H9 (cell line): Measurements from ENCODE around the gene GSS. TPM values are rescaled to one million over a fixed set of nuclear protein-coding genes. Genes with fewer than 3 reads are reported as not detected.

Source experiments
- DNase-seq: peaks from one replicate; pipeline ENCODE4 v3.0.0-alpha.2; 2017
- H2AFZ ChIP-seq: one replicate; pipeline ENCODE4 v1.6.1; 2013; ENCODE audit warnings: mild to moderate bottlenecking, low read length, control low read depth, moderate library complexity
- H2AK5ac ChIP-seq: 2 replicates; pipeline ENCODE4 v1.6.1; 2013; ENCODE audit warnings: low read length, control low read depth, mixed read lengths; ENCODE audit not compliant: insufficient read length
- H2BK120ac ChIP-seq: one replicate; pipeline ENCODE4 v1.6.1; 2013; ENCODE audit warnings: low read depth, mild to moderate bottlenecking, low read length, control low read depth, inconsistent platforms; ENCODE audit not compliant: poor library complexity, severe bottlenecking
- H2BK12ac ChIP-seq: 2 replicates; pipeline ENCODE4 v1.6.1; 2013; ENCODE audit warnings: low read length, control low read depth, mixed read lengths, low read depth; ENCODE audit not compliant: insufficient read length
- H2BK15ac ChIP-seq: 2 replicates; pipeline ENCODE4 v1.6.1; 2013; ENCODE audit warnings: low read depth, low read length, control low read depth
- H2BK20ac ChIP-seq: one replicate; pipeline ENCODE4 v1.6.1; 2013; ENCODE audit warnings: low read depth, mild to moderate bottlenecking, low read length, control low read depth, inconsistent platforms; ENCODE audit not compliant: poor library complexity, severe bottlenecking
- H2BK5ac ChIP-seq: 2 replicates; pipeline ENCODE4 v1.6.1; 2013; ENCODE audit warnings: low read length, control low read depth, mixed read lengths; ENCODE audit not compliant: insufficient read length
- H3K14ac ChIP-seq: 2 replicates; pipeline ENCODE4 v1.6.1; 2013; ENCODE audit warnings: low read length, control low read depth; ENCODE audit not compliant: insufficient read depth
- H3K18ac ChIP-seq: 2 replicates; pipeline ENCODE4 v1.6.1; 2013; ENCODE audit warnings: low read depth, mild to moderate bottlenecking, mixed read lengths, low read length, control low read depth; ENCODE audit not compliant: insufficient read length
- H3K23ac ChIP-seq: 2 replicates; pipeline ENCODE4 v1.6.1; 2013; ENCODE audit warnings: low read length, control low read depth, mixed read lengths, low read depth; ENCODE audit not compliant: insufficient read length
- H3K23me2 ChIP-seq: 2 replicates; pipeline ENCODE4 v1.6.1; 2013; ENCODE audit warnings: low read depth, mild to moderate bottlenecking, mixed read lengths, low read length, control low read depth; ENCODE audit not compliant: insufficient read length, poor library complexity, severe bottlenecking
- H3K27ac ChIP-seq: 2 replicates; pipeline ENCODE4 v1.5.1; 2013; ENCODE audit warnings: low read length, control low read depth, mixed read lengths, low read depth; ENCODE audit not compliant: insufficient read length
- H3K27me3 ChIP-seq: 2 replicates; pipeline ENCODE4 v1.6.1; 2013; ENCODE audit warnings: low read length, control low read depth, inconsistent platforms; ENCODE audit not compliant: insufficient read depth
- H3K4ac ChIP-seq: 2 replicates; pipeline ENCODE4 v1.6.1; 2013; ENCODE audit warnings: low read depth, mild to moderate bottlenecking, control low read depth, inconsistent platforms, low read length, moderate library complexity
- H3K4me1 ChIP-seq: 2 replicates; pipeline ENCODE4 v1.6.1; 2013; ENCODE audit warnings: low read length, control low read depth, inconsistent platforms; ENCODE audit not compliant: insufficient read depth
- H3K4me2 ChIP-seq: 2 replicates; pipeline ENCODE4 v1.6.1; 2013; ENCODE audit warnings: low read length, control low read depth, mixed read lengths; ENCODE audit not compliant: insufficient read length, insufficient read depth
- H3K56ac ChIP-seq: 2 replicates; pipeline ENCODE4 v1.6.1; 2013; ENCODE audit warnings: low read depth, mild to moderate bottlenecking, mixed read lengths, low read length, control low read depth; ENCODE audit not compliant: insufficient read length
- H3K79me1 ChIP-seq: 2 replicates; pipeline ENCODE4 v1.6.1; 2013; ENCODE audit warnings: low read depth, mild to moderate bottlenecking, moderate library complexity, low read length, control low read depth, inconsistent platforms; ENCODE audit not compliant: insufficient read depth, poor library complexity, severe bottlenecking
- H3K79me2 ChIP-seq: 2 replicates; pipeline ENCODE4 v1.6.1; 2013; ENCODE audit warnings: low read length, control low read depth, inconsistent platforms; ENCODE audit not compliant: insufficient read depth
- H3K9ac ChIP-seq: 2 replicates; pipeline ENCODE4 v1.6.1; 2013; ENCODE audit warnings: low read length, control low read depth, mixed read lengths; ENCODE audit not compliant: insufficient read length; ENCODE audit errors: extremely low read depth
- H3K9me3 ChIP-seq: one replicate; pipeline ENCODE4 v1.6.1; 2013; ENCODE audit warnings: low read depth, low read length, inconsistent platforms; ENCODE audit not compliant: control insufficient read depth
- H3T11ph ChIP-seq: one replicate; pipeline ENCODE4 v1.6.1; 2013; ENCODE audit warnings: mild to moderate bottlenecking, low read length, control low read depth, inconsistent platforms
- H4K20me1 ChIP-seq: one replicate; pipeline ENCODE4 v1.6.1; 2013; ENCODE audit not compliant: control insufficient read depth, insufficient read length, insufficient read depth
- H4K5ac ChIP-seq: 2 replicates; pipeline ENCODE4 v1.6.1; 2013; ENCODE audit warnings: low read depth, mild to moderate bottlenecking, mixed read lengths, low read length, control low read depth; ENCODE audit not compliant: insufficient read length
- H4K8ac ChIP-seq: replicated peaks from 2 replicates; pipeline ENCODE4 v1.6.1; 2013; ENCODE audit warnings: low read length, control low read depth, mixed read lengths, low read depth; ENCODE audit not compliant: insufficient read length
- H4K91ac ChIP-seq: 2 replicates; pipeline ENCODE4 v1.6.1; 2013; ENCODE audit warnings: low read depth, mild to moderate bottlenecking, moderate library complexity, mixed read lengths, low read length, control low read depth; ENCODE audit not compliant: insufficient read length
- H3K27ac Mint-ChIP-seq, 3 experiments: 2 replicates in 2 of 3; 3 replicates in 1 of 3; pipeline ENCODE4 v1.8.0; 2020 to 2021; ENCODE audit warnings: mixed read lengths in 3 of 3, mild to moderate bottlenecking in 1 of 3, moderate library complexity in 1 of 3
- H3K27me3 Mint-ChIP-seq: 2 replicates; pipeline ENCODE4 v1.8.0; 2021; ENCODE audit warnings: low read depth, mild to moderate bottlenecking, moderate library complexity, mixed read lengths
- H3K36me3 Mint-ChIP-seq, 3 experiments: 2 replicates in 2 of 3; 3 replicates in 1 of 3; pipeline ENCODE4 v1.8.0; 2020 to 2021; ENCODE audit warnings: low read depth in 3 of 3, mixed read lengths in 3 of 3; ENCODE audit not compliant: insufficient read depth in 1 of 3
- H3K4me1 Mint-ChIP-seq, 2 experiments: 2 replicates each; pipeline ENCODE4 v1.8.0; 2020; ENCODE audit warnings: mixed read lengths in 2 of 2
- H3K4me3 Mint-ChIP-seq, 2 experiments: 2 replicates in 1 of 2; 3 replicates in 1 of 2; pipeline ENCODE4 v1.8.0; 2020 to 2021; ENCODE audit warnings: mild to moderate bottlenecking in 2 of 2, mixed read lengths in 2 of 2, moderate library complexity in 1 of 2
- H3K9me3 Mint-ChIP-seq, 2 experiments: 2 replicates in 1 of 2; 3 replicates in 1 of 2; pipeline ENCODE4 v1.8.0; 2020; ENCODE audit warnings: mild to moderate bottlenecking in 2 of 2, mixed read lengths in 2 of 2, moderate library complexity in 1 of 2
- CTCF ChIP-seq: fragments of 200-600 bp; sonication (generic); conservative IDR thresholded peaks from 3 replicates; pipeline ENCODE4 v1.8.0; 2021; ENCODE audit warnings: antibody characterized with exemption, mild to moderate bottlenecking
- WGBS: extraction: QIAGEN DNeasy Blood & Tissue Kit; methylation state at CpG from one replicate; pipeline ENCODE4 v1.1.7; 2013; ENCODE audit warnings: missing lambda C conversion rate, low lambda C conversion rate, mixed read lengths; ENCODE audit not compliant: insufficient read length; ENCODE audit errors: extremely low coverage; 5-methylcytosine and 5-hydroxymethylcytosine counted together
- total RNA-seq: library from RNA; stranded (reverse); gene quantifications from 2 replicates; pipeline ENCODE4 v1.2.1, GENCODE V29; 2021

Gene GSS
- total RNA-seq, 1 experiment from 2014 or later = 48.5 TPM

DNA sequence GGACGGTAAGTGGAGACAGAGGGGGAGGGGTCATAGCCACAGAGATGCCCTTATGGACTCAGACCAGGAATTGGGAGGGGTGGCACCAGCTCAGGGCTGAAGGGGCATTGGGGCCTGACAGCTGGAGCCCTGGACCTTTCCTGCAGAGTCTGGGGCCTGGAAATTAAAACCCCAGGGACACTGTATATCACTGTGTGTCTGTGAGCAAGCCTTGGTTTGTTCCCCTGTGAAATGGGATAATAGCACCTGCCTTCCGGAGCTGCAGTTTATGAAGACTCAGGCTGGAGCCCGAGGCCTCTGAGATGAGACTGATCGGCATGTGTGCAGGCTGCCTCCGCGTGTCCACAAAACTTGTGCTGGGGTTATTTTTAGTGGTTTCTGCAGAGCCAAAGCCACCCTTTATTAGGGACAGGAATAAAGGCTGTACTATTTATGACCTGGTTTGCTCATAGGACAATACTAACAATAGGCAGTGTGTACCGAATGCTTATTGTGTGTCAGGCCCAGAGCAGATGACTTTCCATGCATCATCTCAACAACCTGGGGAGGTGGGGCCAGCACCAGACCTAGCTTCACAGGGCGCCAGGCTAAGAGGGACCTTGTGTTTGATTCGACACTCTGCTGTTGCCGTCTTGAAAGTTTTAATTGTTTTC is 22.6 kb upstream of the GSS start:
- Histone ChIP-seq H3K79me2 (no peaks in the 10 kb centered on the region), H2BK120ac (no peak overlapping the region), H2BK5ac (no peak overlapping the region), H3K27me3 (no peaks in the 10 kb centered on the region), H2AFZ (no peak overlapping the region), H4K8ac (no peak overlapping the region), H2AK5ac (no peak overlapping the region), H3K56ac (no peak overlapping the region), H3K4me2 (no peak overlapping the region), H3K4ac (no peak overlapping the region), H3K14ac (no peak overlapping the region), H2BK12ac (no peak overlapping the region), H2BK20ac (no peak overlapping the region), H4K20me1 (no peaks in the 10 kb centered on the region), H4K5ac (no peak overlapping the region), H3K79me1 (no peaks in the 10 kb centered on the region), H2BK15ac (no peak overlapping the region), H3K18ac (peak overlapping the region; percentile 1), H3K4me1 (peaks cover 5% of the 10 kb centered on the region; the same call in 1 of the 2 replicates), H3T11ph (no peak overlapping the region), H4K91ac (no peak overlapping the region), H3K27ac (no peak overlapping the region), H3K23me2 (no peaks in the 10 kb centered on the region), H3K9me3 (no peaks in the 10 kb centered on the region), H3K9ac (no peak overlapping the region), H3K23ac (no peak overlapping the region)
- DNase-seq = no peak
- Mint-ChIP-seq H3K36me3 (no peaks in the 10 kb centered on the region), H3K27me3 (peaks cover 95% of the 10 kb centered on the region), H3K27ac (no peak overlapping the region), H3K9me3 (peaks cover 0 to 7% of the 10 kb centered on the region in 2 experiments; a peak in 2 of 5 replicates), H3K4me3 (no peak overlapping the region), H3K4me1 (peaks cover 53 to 55% of the 10 kb centered on the region in 2 experiments)
- no peak for TF ChIP-seq CTCF
- no CpG with 5 or more reads among the region's 10 CpGs for WGBS
